Dendritic cell treated with granulocyte-macrophage colony-stimulating factor and Interleukin-4, amounts not matched to agents 40 ng/mL and 50 ng/mL, for 4 days (primary cell): ENCODE measurements around the gene UGT1A9.

Experiments
- H3K27ac Mint-ChIP-seq: one replicate; pipeline ENCODE4 v1.8.0; 2022; ENCODE audit warnings: mild to moderate bottlenecking, mixed read lengths
- H3K27me3 Mint-ChIP-seq: one replicate; pipeline ENCODE4 v1.8.0; 2022; ENCODE audit warnings: mild to moderate bottlenecking, mixed read lengths
- H3K36me3 Mint-ChIP-seq: one replicate; pipeline ENCODE4 v1.8.0; 2022; ENCODE audit warnings: low read depth, mixed read lengths
- H3K4me1 Mint-ChIP-seq: one replicate; pipeline ENCODE4 v1.8.0; 2022; ENCODE audit warnings: low read depth, mixed read lengths
- H3K4me3 Mint-ChIP-seq: one replicate; pipeline ENCODE4 v1.8.0; 2022; ENCODE audit warnings: mild to moderate bottlenecking, moderate library complexity, mixed read lengths
- H3K9me3 Mint-ChIP-seq: one replicate; pipeline ENCODE4 v1.8.0; 2022; ENCODE audit warnings: mixed read lengths
- intact Hi-C: fragments of 100-400 bp; cut with micrococcal nuclease; formaldehyde crosslinking; loops from one replicate; pipeline ENCODE4 v1.15.0; 2022

The UGT1A9 gene

GRCh38 chr2:233663911-233664310 is 7.8 kb upstream of the UGT1A9 start:
- intact Hi-C loops: no loop called here
- H3K4me1 Mint-ChIP-seq: no peaks in the 10 kb centered on the region

GRCh38 chr2:233668605-233669260 is 3.0 kb upstream of the UGT1A9 start:
- intact Hi-C loops: no loop called here
- no peaks in the 10 kb centered on the region for H3K4me1 Mint-ChIP-seq
- H3K4me3 Mint-ChIP-seq: no peak overlapping the region
- no peaks in the 10 kb centered on the region for H3K27me3 Mint-ChIP-seq
- peaks cover 8% of the 10 kb centered on the region for H3K9me3 Mint-ChIP-seq
- no peak overlapping the region for H3K27ac Mint-ChIP-seq
- no peaks in the 10 kb centered on the region for H3K36me3 Mint-ChIP-seq

More at GRCh38 chr2:233663911-233664310, 7.8 kb upstream of the UGT1A9 start:
- Mint-ChIP-seq H3K27ac (no peak overlapping the region), H3K4me3 (no peak overlapping the region), H3K36me3 (no peaks in the 10 kb centered on the region), H3K9me3 (peaks cover 8% of the 10 kb centered on the region), H3K27me3 (peaks cover 2% of the 10 kb centered on the region)

- H3K9me3 Mint-ChIP-seq: no peaks in the 10 kb centered on the region
- no peaks in the 10 kb centered on the region for H3K27me3 Mint-ChIP-seq
- H3K27ac Mint-ChIP-seq: no peak overlapping the region
- no peaks in the 10 kb centered on the region for H3K36me3 Mint-ChIP-seq
- no peaks in the 10 kb centered on the region for H3K4me1 Mint-ChIP-seq
- no peak overlapping the region for H3K4me3 Mint-ChIP-seq
- intact Hi-C loops: no loop called here
Observed at GRCh38 chr2:233672886-233673285, 1.2 kb downstream of the UGT1A9 start.

GRCh38 chr2:233673896-233674295 is 2.2 kb downstream of the UGT1A9 start:
- Mint-ChIP-seq H3K36me3 (no peaks in the 10 kb centered on the region), H3K9me3 (no peaks in the 10 kb centered on the region), H3K4me3 (no peak overlapping the region), H3K27me3 (no peaks in the 10 kb centered on the region), H3K4me1 (no peaks in the 10 kb centered on the region), H3K27ac (no peak overlapping the region)
- intact Hi-C loops: no loop called here

- H3K4me1 Mint-ChIP-seq: no peaks in the 10 kb centered on the region
- H3K27me3 Mint-ChIP-seq: no peaks in the 10 kb centered on the region
- no peak overlapping the region for H3K27ac Mint-ChIP-seq
- H3K9me3 Mint-ChIP-seq: no peaks in the 10 kb centered on the region
- intact Hi-C loops: no loop called here
- H3K4me3 Mint-ChIP-seq: no peak overlapping the region
- no peaks in the 10 kb centered on the region for H3K36me3 Mint-ChIP-seq
Observed at GRCh38 chr2:233674314-233674713, 2.6 kb downstream of the UGT1A9 start.

GRCh38 chr2:233674995-233675394 is 3.3 kb downstream of the UGT1A9 start:
- intact Hi-C loops: no loop called here
- Mint-ChIP-seq H3K9me3 (no peaks in the 10 kb centered on the region), H3K36me3 (no peaks in the 10 kb centered on the region), H3K27ac (no peak overlapping the region), H3K4me3 (no peak overlapping the region), H3K27me3 (no peaks in the 10 kb centered on the region), H3K4me1 (no peaks in the 10 kb centered on the region)

GRCh38 chr2:233676046-233676445 is 4.3 kb downstream of the UGT1A9 start:
- no peaks in the 10 kb centered on the region for H3K27me3 Mint-ChIP-seq
- no peaks in the 10 kb centered on the region for H3K36me3 Mint-ChIP-seq
- no peaks in the 10 kb centered on the region for H3K9me3 Mint-ChIP-seq
- no peak overlapping the region for H3K27ac Mint-ChIP-seq
- intact Hi-C loops: no loop called here
- no peaks in the 10 kb centered on the region for H3K4me1 Mint-ChIP-seq
- H3K4me3 Mint-ChIP-seq: no peak overlapping the region

GRCh38 chr2:233679196-233679595 is 7.5 kb downstream of the UGT1A9 start:
- intact Hi-C loops: no loop called here
- H3K27ac Mint-ChIP-seq: no peak overlapping the region
- no peaks in the 10 kb centered on the region for H3K27me3 Mint-ChIP-seq
- H3K4me1 Mint-ChIP-seq: no peaks in the 10 kb centered on the region
- H3K9me3 Mint-ChIP-seq: no peaks in the 10 kb centered on the region
- no peak overlapping the region for H3K4me3 Mint-ChIP-seq
- H3K36me3 Mint-ChIP-seq: no peaks in the 10 kb centered on the region

- H3K27me3 Mint-ChIP-seq: no peaks in the 10 kb centered on the region
- H3K4me1 Mint-ChIP-seq: no peaks in the 10 kb centered on the region
- intact Hi-C loops: no loop called here
- H3K27ac Mint-ChIP-seq: no peak overlapping the region
- no peaks in the 10 kb centered on the region for H3K9me3 Mint-ChIP-seq
- no peak overlapping the region for H3K4me3 Mint-ChIP-seq
- H3K36me3 Mint-ChIP-seq: no peaks in the 10 kb centered on the region
Observed at GRCh38 chr2:233680361-233681045, 8.8 kb downstream of the UGT1A9 start.

GRCh38 chr2:233681521-233682099 is 9.9 kb downstream of the UGT1A9 start, which contains the start of gene UGT1A7:
UGT1A7 (plus strand) TSS chr2:233681901; CDS start chr2:233681938, 37 bp downstream.
- no peak within 1 kb of the TSS for H3K4me3 Mint-ChIP-seq
- H3K27me3 Mint-ChIP-seq: no peaks in the 10 kb centered on the region
- H3K9me3 Mint-ChIP-seq: no peaks in the 10 kb centered on the region
- H3K4me1 Mint-ChIP-seq: no peaks in the 10 kb centered on the region
- no peak within 1 kb of the TSS for H3K27ac Mint-ChIP-seq
- no peaks in the 10 kb centered on the region for H3K36me3 Mint-ChIP-seq
- intact Hi-C loops: no loop called here

GRCh38 chr2:233684640-233685039 is 12.9 kb downstream of the UGT1A9 start:
- no peak overlapping the region for H3K4me3 Mint-ChIP-seq
- H3K4me1 Mint-ChIP-seq: no peaks in the 10 kb centered on the region
- intact Hi-C loops: no loop called here
- H3K9me3 Mint-ChIP-seq: no peaks in the 10 kb centered on the region
- no peaks in the 10 kb centered on the region for H3K36me3 Mint-ChIP-seq
- no peaks in the 10 kb centered on the region for H3K27me3 Mint-ChIP-seq
- no peak overlapping the region for H3K27ac Mint-ChIP-seq

- intact Hi-C loops: no loop called here
- Mint-ChIP-seq H3K27ac (no peak overlapping the region), H3K4me3 (no peak overlapping the region), H3K27me3 (no peaks in the 10 kb centered on the region), H3K36me3 (no peaks in the 10 kb centered on the region), H3K9me3 (no peaks in the 10 kb centered on the region), H3K4me1 (no peaks in the 10 kb centered on the region)
Observed at GRCh38 chr2:233686928-233687327, 15.2 kb downstream of the UGT1A9 start.

GRCh38 chr2:233688341-233688740 is 16.6 kb downstream of the UGT1A9 start:
- Mint-ChIP-seq H3K27me3 (no peaks in the 10 kb centered on the region), H3K4me1 (no peaks in the 10 kb centered on the region), H3K9me3 (no peaks in the 10 kb centered on the region), H3K36me3 (no peaks in the 10 kb centered on the region), H3K27ac (no peak overlapping the region), H3K4me3 (no peak overlapping the region)
- intact Hi-C loops: no loop called here

- H3K36me3 Mint-ChIP-seq: no peaks in the 10 kb centered on the region
- intact Hi-C loops: no loop called here
- no peaks in the 10 kb centered on the region for H3K27me3 Mint-ChIP-seq
- H3K4me1 Mint-ChIP-seq: no peaks in the 10 kb centered on the region
- no peaks in the 10 kb centered on the region for H3K9me3 Mint-ChIP-seq
- no peak overlapping the region for H3K4me3 Mint-ChIP-seq
- H3K27ac Mint-ChIP-seq: no peak overlapping the region
Observed at GRCh38 chr2:233689031-233689430, 17.3 kb downstream of the UGT1A9 start.
